HEK293 (cell line): Measurements from ENCODE around the gene SWI5.

Experiments
- CTCF ChIP-seq: fragments of 450-650 bp; formaldehyde crosslinking; IDR thresholded peaks from 2 replicates; pipeline ENCODE4 v1.5.1; 2016; ENCODE audit warnings: missing biosample characterization, missing genetic modification characterization
- ZBTB17 ChIP-seq: fragments of 450-650 bp; formaldehyde crosslinking; IDR thresholded peaks from 2 replicates; pipeline ENCODE4 v1.5.1; 2016; ENCODE audit warnings: missing biosample characterization, missing genetic modification characterization
- ZBTB26 ChIP-seq: fragments of 450-650 bp; formaldehyde crosslinking; optimal IDR thresholded peaks from 2 replicates; pipeline ENCODE3; 2016; ENCODE audit warnings: missing biosample characterization, mild to moderate bottlenecking, missing genetic modification characterization
- ZNF239 ChIP-seq: fragments of 450-650 bp; formaldehyde crosslinking; IDR thresholded peaks from 2 replicates; pipeline ENCODE4 v1.5.1; 2016; ENCODE audit warnings: missing biosample characterization, missing genetic modification characterization
- ZNF266 ChIP-seq: fragments of 450-650 bp; formaldehyde crosslinking; IDR thresholded peaks from 2 replicates; pipeline ENCODE4 v1.5.1; 2016; ENCODE audit warnings: missing biosample characterization, missing genetic modification characterization, low read depth
- ZNF302 ChIP-seq: fragments of 450-650 bp; formaldehyde crosslinking; IDR thresholded peaks from 2 replicates; pipeline ENCODE4 v1.5.1; 2016; ENCODE audit warnings: missing biosample characterization, missing genetic modification characterization, low read depth
- TF ChIP-seq, protein P1 (sequence below): fragments of 450-650 bp; formaldehyde crosslinking; IDR thresholded peaks from 2 replicates; pipeline ENCODE4 v1.5.1; 2016; ENCODE audit warnings: missing biosample characterization, missing genetic modification characterization

DNA sequence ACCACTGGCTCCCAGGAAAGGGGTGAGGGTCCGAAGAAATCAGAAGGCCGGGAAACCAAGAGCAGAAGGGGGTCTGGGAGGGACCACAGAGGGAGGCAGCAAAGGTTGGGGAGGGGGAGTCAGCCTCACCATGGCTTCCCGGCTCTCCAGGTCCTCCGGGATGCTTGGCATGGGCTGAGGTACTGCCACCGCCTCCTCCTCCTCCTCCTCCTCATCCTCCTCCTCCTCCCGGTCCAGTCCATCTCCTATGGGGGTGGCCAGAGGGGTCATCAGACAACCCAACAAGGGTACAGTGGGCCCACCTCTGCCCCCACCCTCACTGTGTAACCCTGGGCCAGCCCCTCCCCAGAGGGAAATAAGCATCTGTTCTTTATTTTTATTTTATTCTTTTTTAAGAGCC lies 17.8 kb upstream of the SWI5 start:
- TF ChIP-seq ZBTB26 (tag by site-specific recombination), result no peak
- TF ChIP-seq ZNF239 (tag by site-specific recombination), result no peak
- no peak for TF ChIP-seq CTCF (tag by site-specific recombination)
- no peak for TF ChIP-seq ZNF302 (tag by site-specific recombination)
- TF ChIP-seq ZNF266 (tag by site-specific recombination), result no peak
- TF ChIP-seq, protein P1, sequence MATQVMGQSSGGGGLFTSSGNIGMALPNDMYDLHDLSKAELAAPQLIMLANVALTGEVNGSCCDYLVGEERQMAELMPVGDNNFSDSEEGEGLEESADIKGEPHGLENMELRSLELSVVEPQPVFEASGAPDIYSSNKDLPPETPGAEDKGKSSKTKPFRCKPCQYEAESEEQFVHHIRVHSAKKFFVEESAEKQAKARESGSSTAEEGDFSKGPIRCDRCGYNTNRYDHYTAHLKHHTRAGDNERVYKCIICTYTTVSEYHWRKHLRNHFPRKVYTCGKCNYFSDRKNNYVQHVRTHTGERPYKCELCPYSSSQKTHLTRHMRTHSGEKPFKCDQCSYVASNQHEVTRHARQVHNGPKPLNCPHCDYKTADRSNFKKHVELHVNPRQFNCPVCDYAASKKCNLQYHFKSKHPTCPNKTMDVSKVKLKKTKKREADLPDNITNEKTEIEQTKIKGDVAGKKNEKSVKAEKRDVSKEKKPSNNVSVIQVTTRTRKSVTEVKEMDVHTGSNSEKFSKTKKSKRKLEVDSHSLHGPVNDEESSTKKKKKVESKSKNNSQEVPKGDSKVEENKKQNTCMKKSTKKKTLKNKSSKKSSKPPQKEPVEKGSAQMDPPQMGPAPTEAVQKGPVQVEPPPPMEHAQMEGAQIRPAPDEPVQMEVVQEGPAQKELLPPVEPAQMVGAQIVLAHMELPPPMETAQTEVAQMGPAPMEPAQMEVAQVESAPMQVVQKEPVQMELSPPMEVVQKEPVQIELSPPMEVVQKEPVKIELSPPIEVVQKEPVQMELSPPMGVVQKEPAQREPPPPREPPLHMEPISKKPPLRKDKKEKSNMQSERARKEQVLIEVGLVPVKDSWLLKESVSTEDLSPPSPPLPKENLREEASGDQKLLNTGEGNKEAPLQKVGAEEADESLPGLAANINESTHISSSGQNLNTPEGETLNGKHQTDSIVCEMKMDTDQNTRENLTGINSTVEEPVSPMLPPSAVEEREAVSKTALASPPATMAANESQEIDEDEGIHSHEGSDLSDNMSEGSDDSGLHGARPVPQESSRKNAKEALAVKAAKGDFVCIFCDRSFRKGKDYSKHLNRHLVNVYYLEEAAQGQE (tag by site-specific recombination), result no peak
- no peak for TF ChIP-seq ZBTB17 (tag by site-specific recombination)
